Measurements from ENCODE around the gene ECD. TPM values are rescaled to one million over a fixed set of nuclear protein-coding genes. Genes with fewer than 3 reads are reported as not detected.
"Not testable (repeated sequence)": the region's sequence is repeated elsewhere in the genome, so short reads cannot be mapped to it uniquely, and the experiment has no call there.

The ECD gene
- polyA plus RNA-seq, 1 donor: 24.9 TPM

DNA sequence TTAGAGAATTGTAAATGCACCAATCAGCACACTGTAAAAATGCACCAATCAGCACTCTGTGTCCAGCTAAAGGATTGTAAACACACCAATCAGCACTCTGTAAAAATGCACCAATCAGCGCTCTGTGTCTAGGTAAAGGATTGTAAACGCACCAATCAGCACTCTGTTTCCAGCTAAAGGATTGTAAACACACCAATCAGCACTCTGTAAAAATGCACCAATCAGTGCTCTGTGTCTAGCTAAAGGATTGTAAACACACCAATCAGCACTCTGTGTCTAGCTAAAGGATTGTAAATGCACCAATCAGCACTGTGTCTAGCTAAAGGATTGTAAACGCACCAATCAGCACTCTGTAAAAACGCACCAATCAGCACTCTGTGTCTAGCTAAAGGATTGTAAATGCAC is 58.6 kb downstream of the ECD start:
- not testable (repeated sequence) for H3K9me3 ChIP-seq (ENCODE audit: control insufficient read depth, low read depth, low read length); H3K36me3 ChIP-seq (ENCODE audit: control insufficient read depth, insufficient read depth, low read length); H3K4me3 ChIP-seq (ENCODE audit: low read length); DNase-seq; H3K27me3 ChIP-seq (ENCODE audit: control insufficient read depth, insufficient read depth, low read length); H3K4me1 ChIP-seq (ENCODE audit: control insufficient read depth, insufficient read depth, low read length); H3K27ac ChIP-seq (ENCODE audit: low read length)
- WGBS (ENCODE audit: insufficient coverage, low lambda C conversion rate): no CpG with 5 or more reads among the region's 4 CpGs

DNA sequence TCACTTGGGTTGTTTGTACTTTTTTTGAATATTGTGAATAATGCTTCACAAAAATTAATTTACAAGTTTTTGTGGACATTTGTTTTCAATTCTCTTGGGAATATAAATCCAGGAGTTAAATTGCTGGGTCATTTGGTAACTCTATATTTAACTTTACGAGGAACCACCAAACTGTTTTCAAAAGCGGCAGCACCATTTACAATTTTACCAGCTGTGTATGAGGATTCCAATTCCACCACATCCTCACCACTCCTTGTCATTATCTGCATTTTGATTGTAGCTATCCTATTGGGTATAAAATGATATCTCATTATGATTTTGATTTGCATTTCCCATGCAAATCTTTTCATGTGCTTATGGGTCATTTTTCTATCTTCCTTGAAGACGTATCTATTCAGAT is 61.5 kb downstream of the ECD start:
- WGBS (ENCODE audit: insufficient coverage, low lambda C conversion rate): 100% methylated on average over 1 of the region's 3 CpGs
- Histone ChIP-seq H3K4me3 (ENCODE audit: low read length) (no peak overlapping the region), H3K36me3 (ENCODE audit: control insufficient read depth, insufficient read depth, low read length) (no peaks in the 10 kb centered on the region), H3K9me3 (ENCODE audit: control insufficient read depth, low read depth, low read length) (no peaks in the 10 kb centered on the region), H3K27me3 (ENCODE audit: control insufficient read depth, insufficient read depth, low read length) (no peaks in the 10 kb centered on the region), H3K27ac (ENCODE audit: low read length) (no peak overlapping the region), H3K4me1 (ENCODE audit: control insufficient read depth, insufficient read depth, low read length) (no peaks in the 10 kb centered on the region)
- DNase-seq: no peak

DNA sequence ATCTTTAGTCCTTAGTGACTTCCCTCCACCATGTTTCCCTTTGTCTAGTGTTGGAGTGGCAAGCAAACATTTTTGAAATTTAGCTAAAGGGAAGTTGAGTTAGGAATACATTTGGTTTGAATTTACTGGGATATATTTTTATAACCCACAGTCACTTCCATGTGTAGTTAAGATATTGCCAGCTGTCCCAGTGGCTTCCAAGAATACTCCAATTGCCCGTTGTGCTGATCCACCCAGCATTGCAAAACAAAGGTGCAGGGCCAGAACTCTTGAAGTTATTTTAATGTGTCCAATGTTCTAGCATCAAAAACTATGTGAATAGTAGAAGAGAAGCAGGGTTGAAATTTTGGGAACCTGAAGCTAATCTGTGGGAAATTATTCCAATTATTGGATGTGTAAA is 68.7 kb downstream of the ECD start:
- no peaks in the 10 kb centered on the region for H3K27me3 ChIP-seq (ENCODE audit: control insufficient read depth, insufficient read depth, low read length)

DNA sequence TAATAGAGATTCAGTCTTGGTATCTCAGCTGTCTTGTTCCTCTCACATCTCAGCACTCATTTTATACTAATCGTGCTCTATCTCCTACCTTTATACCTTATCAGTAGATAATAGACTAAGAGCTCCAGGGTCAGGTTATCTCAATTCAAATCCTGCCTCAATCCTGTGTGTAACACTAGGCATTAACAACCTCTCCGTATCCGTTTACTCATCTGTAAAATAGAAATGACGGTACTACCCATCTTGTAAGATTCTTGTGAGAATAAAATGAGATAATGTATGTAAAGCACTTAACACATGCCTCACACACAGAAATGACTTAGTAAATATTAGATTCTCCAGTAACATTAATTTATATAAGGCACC is 70.5 kb downstream of the ECD start:
- Histone ChIP-seq H3K4me3 (ENCODE audit: low read length) (peak overlapping the region; percentile 96), H3K36me3 (ENCODE audit: control insufficient read depth, insufficient read depth, low read length) (peaks cover 5% of the 10 kb centered on the region), H3K4me1 (ENCODE audit: control insufficient read depth, insufficient read depth, low read length) (peaks cover 10% of the 10 kb centered on the region), H3K9me3 (ENCODE audit: control insufficient read depth, low read depth, low read length) (no peaks in the 10 kb centered on the region), H3K27ac (ENCODE audit: low read length) (peak overlapping the region; percentile 98), H3K27me3 (ENCODE audit: control insufficient read depth, insufficient read depth, low read length) (no peaks in the 10 kb centered on the region)
- no peak for DNase-seq
- 17% methylated on average over 1 of the region's 4 CpGs for WGBS (ENCODE audit: insufficient coverage, low lambda C conversion rate)

More for the DNA sequence above, 68.7 kb downstream of the ECD start:
- Histone ChIP-seq H3K27ac (ENCODE audit: low read length) (no peak overlapping the region), H3K9me3 (ENCODE audit: control insufficient read depth, low read depth, low read length) (no peaks in the 10 kb centered on the region), H3K4me3 (ENCODE audit: low read length) (no peak overlapping the region), H3K36me3 (ENCODE audit: control insufficient read depth, insufficient read depth, low read length) (peaks cover 5% of the 10 kb centered on the region), H3K4me1 (ENCODE audit: control insufficient read depth, insufficient read depth, low read length) (peaks cover 10% of the 10 kb centered on the region)
- no CpG with 5 or more reads among the region's 1 CpG for WGBS (ENCODE audit: insufficient coverage, low lambda C conversion rate)
- DNase-seq: no peak

DNA sequence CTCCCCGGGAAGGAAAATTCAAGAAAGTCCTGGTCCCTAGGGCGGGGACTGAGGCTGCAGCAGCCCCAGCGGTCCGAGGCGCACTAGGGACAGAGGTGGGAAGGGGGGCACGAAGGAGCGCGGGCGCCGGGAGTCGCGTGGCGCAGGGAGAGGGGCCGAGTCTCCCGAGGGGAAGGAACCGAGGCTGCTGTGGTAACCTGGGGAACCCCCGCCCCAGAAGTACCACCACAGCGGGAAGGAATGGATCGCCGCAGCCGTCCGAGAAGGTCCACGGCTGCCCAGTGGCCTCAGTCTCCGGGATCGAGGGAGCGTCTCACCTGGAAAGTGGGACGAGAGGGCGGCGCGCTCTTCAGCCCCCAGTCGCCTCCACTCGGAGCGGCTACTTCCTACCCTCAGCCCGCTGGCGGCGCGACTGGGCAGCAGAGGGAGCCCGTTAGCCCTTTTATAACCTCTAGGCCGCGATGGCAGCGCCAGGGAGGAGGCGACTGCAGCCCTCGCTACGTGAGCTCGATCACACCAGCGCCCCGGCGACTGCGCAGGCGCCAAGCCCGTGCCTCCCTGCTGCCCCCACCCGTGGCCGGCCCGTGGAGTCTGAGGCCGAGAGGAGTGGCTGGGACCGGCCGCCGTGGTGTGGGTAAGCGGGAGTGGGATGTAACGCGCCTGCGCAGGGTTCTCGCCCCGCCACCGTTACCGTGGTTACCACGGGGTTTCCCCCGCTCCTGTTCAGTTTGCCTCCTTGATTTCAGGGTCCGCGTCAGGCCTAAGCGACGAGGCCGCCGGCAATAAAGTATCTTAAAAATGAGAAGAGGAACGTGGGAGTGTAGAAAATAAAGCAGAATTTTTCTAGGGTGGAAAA is 71.1 kb downstream of the ECD start, which contains the start of gene P4HA1:
TSS of gene P4HA1 (minus strand) at position 418 of the 856 bp plus-strand sequence. CDS start 21,983 bp downstream, outside the sequence.
- Histone ChIP-seq H3K27me3 (ENCODE audit: control insufficient read depth, insufficient read depth, low read length) (no peaks in the 10 kb centered on the region), H3K27ac (ENCODE audit: low read length) (peak within 1 kb of the TSS; percentile 98), H3K9me3 (ENCODE audit: control insufficient read depth, low read depth, low read length) (no peaks in the 10 kb centered on the region), H3K36me3 (ENCODE audit: control insufficient read depth, insufficient read depth, low read length) (peaks cover 5% of the 10 kb centered on the region), H3K4me3 (ENCODE audit: low read length) (peak within 1 kb of the TSS; percentile 96), H3K4me1 (ENCODE audit: control insufficient read depth, insufficient read depth, low read length) (peaks cover 10% of the 10 kb centered on the region)
- peak; percentile 97 to 98 for DNase-seq
- WGBS (ENCODE audit: insufficient coverage, low lambda C conversion rate): no CpG with 5 or more reads among the region's 75 CpGs

DNA sequence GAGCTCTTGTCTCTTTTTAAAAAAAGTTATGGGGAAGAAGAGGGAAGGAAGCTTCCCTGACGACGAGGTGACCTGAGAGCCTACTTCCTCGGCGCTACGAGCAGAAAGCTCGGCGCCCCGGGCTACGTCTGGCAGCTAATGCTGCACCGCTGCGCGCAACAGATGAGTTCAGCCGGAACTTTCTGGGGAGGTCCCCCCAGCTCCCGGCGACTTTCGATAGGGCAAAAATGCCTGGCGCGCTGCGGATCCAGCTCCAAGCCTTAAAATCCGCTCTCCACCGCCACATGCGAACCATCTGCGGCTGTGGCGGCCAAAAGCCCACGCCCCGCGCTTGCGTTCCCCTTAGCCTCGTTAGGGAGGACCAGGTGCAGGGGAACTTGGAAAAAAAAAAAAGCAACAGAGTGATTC is 71.8 kb downstream of the ECD start:
- Histone ChIP-seq H3K4me3 (ENCODE audit: low read length) (peak overlapping the region; percentile 96), H3K36me3 (ENCODE audit: control insufficient read depth, insufficient read depth, low read length) (peaks cover 5% of the 10 kb centered on the region), H3K27ac (ENCODE audit: low read length) (peak overlapping the region; percentile 98), H3K9me3 (ENCODE audit: control insufficient read depth, low read depth, low read length) (no peaks in the 10 kb centered on the region), H3K4me1 (ENCODE audit: control insufficient read depth, insufficient read depth, low read length) (peaks cover 10% of the 10 kb centered on the region), H3K27me3 (ENCODE audit: control insufficient read depth, insufficient read depth, low read length) (no peaks in the 10 kb centered on the region)
- peak; percentile 53 to 78 for DNase-seq
- no CpG with 5 or more reads among the region's 29 CpGs for WGBS (ENCODE audit: insufficient coverage, low lambda C conversion rate)

DNA sequence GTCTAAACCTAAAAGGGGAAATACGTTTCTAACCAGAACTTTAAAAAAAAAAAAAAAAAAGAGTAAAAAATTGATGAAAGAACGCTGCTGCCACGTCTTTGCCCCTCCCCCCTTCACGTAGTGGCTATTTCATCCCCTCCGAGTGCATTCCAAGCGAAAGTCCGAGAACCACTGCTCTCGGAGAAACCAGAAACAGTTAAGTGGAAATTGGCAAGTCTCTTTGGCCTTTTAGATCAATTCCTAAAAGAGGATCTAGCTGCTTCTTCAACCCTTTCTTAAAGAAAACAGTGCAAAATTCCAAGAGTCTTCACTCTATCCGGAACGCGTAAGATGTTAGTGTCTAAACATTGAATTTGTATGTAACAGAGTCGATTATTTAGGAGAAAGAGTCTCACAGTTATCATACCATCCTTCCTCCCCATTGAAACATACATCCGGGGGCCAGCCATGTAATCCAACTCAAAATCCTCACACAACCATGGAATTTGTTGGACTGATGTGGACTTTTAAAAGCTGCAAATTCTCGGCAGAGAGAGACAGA is 72.3 kb downstream of the ECD start:
- peak; percentile 44 to 69 for DNase-seq
- 0% methylated on average over 4 of the region's 14 CpGs for WGBS (ENCODE audit: insufficient coverage, low lambda C conversion rate)
- peak overlapping the region; percentile 98 for H3K27ac ChIP-seq (ENCODE audit: low read length)
- peak overlapping the region; percentile 96 for H3K4me3 ChIP-seq (ENCODE audit: low read length)
- H3K36me3 ChIP-seq (ENCODE audit: control insufficient read depth, insufficient read depth, low read length): peaks cover 5% of the 10 kb centered on the region
- H3K4me1 ChIP-seq (ENCODE audit: control insufficient read depth, insufficient read depth, low read length): peaks cover 10% of the 10 kb centered on the region
- H3K27me3 ChIP-seq (ENCODE audit: control insufficient read depth, insufficient read depth, low read length): no peaks in the 10 kb centered on the region
- H3K9me3 ChIP-seq (ENCODE audit: control insufficient read depth, low read depth, low read length): no peaks in the 10 kb centered on the region

DNA sequence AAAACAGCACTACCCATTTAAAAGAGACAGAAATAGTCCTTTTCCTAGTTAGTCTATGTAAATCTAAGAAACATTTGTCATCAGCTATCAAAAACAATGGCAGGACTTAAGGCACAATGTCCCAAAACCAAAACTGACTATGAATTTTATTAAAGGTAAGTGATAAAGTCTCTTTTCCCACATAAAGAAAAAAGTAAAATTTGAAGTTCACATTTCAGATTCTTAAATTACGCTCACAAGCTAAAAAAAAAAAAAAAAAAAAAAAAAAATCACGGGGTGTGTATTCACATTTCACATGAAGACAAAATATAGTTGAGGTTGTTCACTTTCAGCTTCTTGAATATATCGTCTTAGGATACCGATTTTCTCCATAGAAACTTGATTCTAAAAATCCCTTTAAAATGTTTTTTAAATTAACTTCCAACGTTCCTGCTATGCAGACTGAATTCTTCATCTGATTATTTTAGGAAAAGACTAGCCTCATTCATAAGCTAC is 72.8 kb downstream of the ECD start:
- no peaks in the 10 kb centered on the region for H3K27me3 ChIP-seq (ENCODE audit: control insufficient read depth, insufficient read depth, low read length)
- peak overlapping the region; percentile 96 for H3K4me3 ChIP-seq (ENCODE audit: low read length)
- peak in 1 of 2 donors; percentile 4 for DNase-seq
- peaks cover 5% of the 10 kb centered on the region for H3K36me3 ChIP-seq (ENCODE audit: control insufficient read depth, insufficient read depth, low read length)
- no peaks in the 10 kb centered on the region for H3K9me3 ChIP-seq (ENCODE audit: control insufficient read depth, low read depth, low read length)
- peak overlapping the region; percentile 98 for H3K27ac ChIP-seq (ENCODE audit: low read length)
- H3K4me1 ChIP-seq (ENCODE audit: control insufficient read depth, insufficient read depth, low read length): peaks cover 10% of the 10 kb centered on the region
- 29% methylated on average over 2 of the region's 5 CpGs for WGBS (ENCODE audit: insufficient coverage, low lambda C conversion rate)

DNA sequence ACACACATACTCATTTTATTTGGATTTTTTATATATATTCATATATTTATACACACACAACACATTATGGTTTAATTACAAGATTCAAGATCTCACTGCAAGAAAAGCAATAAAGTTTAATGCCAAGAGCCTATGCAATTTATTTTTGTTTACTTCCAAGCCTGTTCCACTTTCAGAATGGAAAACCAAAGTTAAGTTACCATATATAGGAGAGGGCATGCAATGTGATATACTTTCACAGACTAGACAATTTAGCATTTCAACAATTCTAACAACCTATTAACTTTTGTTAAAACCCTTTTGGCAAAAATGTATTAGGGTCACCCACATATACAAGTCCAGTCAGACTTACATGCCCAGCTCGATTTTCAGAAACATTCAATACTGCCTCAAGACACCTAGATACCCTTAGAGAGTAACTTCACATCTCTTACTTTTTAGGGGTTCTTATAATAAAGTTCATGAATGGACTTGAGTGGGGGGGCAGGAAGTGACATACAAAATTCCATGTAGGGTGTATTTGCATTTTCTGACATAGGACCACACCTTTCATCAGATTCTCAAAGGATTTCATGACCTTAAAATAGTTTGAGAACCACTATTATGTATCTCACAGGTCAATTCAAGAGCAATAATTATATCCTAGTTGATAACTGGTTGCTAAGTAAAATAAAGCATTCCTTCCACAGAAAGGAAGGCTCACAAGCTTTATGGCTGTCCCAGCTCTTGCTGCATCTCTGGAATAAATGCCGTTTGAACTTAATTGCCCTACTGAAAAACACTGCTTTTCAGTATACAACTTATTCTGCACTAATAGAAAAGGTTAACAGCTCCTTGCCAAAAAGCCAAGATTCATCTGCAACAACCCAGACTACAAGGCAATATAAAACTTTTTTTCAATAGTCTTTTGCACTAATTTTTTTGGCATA is 73.6 kb downstream of the ECD start:
- peaks cover 10% of the 10 kb centered on the region for H3K4me1 ChIP-seq (ENCODE audit: control insufficient read depth, insufficient read depth, low read length)
- H3K36me3 ChIP-seq (ENCODE audit: control insufficient read depth, insufficient read depth, low read length): peaks cover 2% of the 10 kb centered on the region
- no peaks in the 10 kb centered on the region for H3K9me3 ChIP-seq (ENCODE audit: control insufficient read depth, low read depth, low read length)
- H3K4me3 ChIP-seq (ENCODE audit: low read length): peak overlapping the region; percentile 96
- peak in 1 of 2 donors; percentile 52 for DNase-seq
- no peaks in the 10 kb centered on the region for H3K27me3 ChIP-seq (ENCODE audit: control insufficient read depth, insufficient read depth, low read length)
- H3K27ac ChIP-seq (ENCODE audit: low read length): peak overlapping the region; percentile 98
- no CpG with 5 or more reads among the region's 2 CpGs for WGBS (ENCODE audit: insufficient coverage, low lambda C conversion rate)

DNA sequence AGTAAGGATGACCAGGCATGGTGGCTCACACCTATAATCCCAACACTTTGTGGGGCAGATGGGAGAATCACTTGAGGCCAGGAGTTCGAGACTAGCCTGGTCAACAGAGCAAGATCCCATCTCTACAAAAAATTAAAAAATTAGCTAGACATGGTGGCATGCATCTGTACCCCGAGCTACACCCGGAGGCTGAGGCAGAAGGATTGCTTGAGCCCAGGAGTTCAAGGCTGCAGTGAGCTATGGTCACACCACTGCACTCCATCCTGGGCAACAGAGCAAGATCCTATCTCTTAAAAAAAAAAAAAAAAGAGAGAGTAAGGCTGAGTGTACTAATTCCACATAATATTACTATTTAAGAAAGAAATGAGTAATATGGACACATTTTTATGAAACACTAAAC is 75.0 kb downstream of the ECD start:
- Histone ChIP-seq H3K27ac (ENCODE audit: low read length) (no peak overlapping the region), H3K36me3 (ENCODE audit: control insufficient read depth, insufficient read depth, low read length) (peaks cover 2% of the 10 kb centered on the region), H3K4me3 (ENCODE audit: low read length) (no peak overlapping the region), H3K9me3 (ENCODE audit: control insufficient read depth, low read depth, low read length) (no peaks in the 10 kb centered on the region), H3K4me1 (ENCODE audit: control insufficient read depth, insufficient read depth, low read length) (peaks cover 10% of the 10 kb centered on the region), H3K27me3 (ENCODE audit: control insufficient read depth, insufficient read depth, low read length) (no peaks in the 10 kb centered on the region)
- DNase-seq: no peak
- WGBS (ENCODE audit: insufficient coverage, low lambda C conversion rate): no CpG with 5 or more reads among the region's 3 CpGs

Measured in large intestine (tissue), 3 donors.